Kasumi-1 (cell line): ENCODE data around the gene ZNF43.
"Not testable (repeated sequence)": the region's sequence is repeated elsewhere in the genome, so short reads cannot be mapped to it uniquely, and the experiment has no call there.

ENCODE experiments used
- DNase-seq, 2 experiments: peaks; one replicate each; lab custom pipeline; 2025; lab: John Stamatoyannopoulos, UW

The ZNF43 gene

GRCh38 chr19:21835810-21836444, at the start of gene ZNF43:
Gene ZNF43, minus strand, starts transcription at chr19:21836182. Its CDS starts 144 bp downstream, at chr19:21836038.
- DNase-seq = no peak

DNA sequence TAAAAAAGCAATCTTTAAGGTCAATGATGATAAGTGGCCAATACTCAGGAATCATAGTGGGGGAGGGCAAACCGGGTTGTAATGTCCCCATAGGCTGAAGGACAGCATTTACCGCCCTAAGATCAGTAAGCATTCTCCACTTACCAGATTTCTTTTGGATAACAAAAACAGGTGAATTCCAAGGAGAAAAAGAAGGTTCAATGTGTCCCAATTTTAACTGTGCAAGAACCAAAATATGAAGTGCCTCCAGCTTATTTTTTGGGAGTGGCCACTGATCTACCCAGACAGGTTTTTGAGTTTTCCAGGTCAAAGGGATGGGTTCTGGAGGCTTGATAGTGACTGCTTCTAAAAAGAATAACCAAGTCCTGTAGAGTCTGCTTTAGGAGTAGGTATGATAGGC, 49.5 kb upstream of the ZNF43 start:
- not testable (repeated sequence) for DNase-seq

DNA sequence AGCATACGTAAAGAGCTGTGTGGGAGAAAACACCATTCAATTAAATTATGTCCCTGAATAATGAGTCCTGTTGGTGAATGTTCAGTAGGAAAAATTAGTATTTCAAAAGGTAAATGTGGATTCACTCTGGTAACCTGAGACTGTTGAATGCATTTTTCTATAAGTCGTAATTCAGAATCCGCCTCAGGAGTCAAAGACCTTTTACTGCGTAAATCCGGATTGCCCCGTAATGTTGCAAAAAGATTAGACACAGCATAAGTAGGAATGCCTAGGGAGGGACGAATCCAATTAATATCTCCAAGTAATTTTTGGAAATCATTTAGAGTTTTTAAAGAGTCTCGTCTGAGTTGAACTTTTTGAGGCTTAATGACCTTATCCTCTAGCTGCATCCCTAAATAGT, 48.8 kb upstream of the ZNF43 start:
- DNase-seq = not testable (repeated sequence)

- DNase-seq = no peak
Measured at GRCh38 chr19:21883516-21883915, 47.5 kb upstream of the ZNF43 start.

DNA sequence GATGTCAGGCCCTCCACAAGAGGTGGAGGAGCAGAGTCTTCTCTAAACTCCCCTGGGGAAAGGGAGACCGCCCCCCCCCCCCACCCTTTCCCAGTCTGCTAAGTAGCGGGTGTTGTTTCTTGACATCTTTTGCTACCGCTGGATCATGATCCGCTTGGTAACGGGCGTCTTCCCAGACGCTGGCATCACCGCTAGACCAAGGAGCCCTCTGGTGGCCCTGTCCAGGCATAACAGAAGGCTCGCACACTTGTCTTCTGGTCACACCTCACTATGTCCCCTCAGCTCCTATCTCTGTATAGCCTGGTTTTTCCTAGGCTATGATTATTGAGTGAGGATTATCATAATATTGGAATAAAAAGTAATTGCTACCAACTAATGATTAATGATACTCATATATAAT, 44.8 kb upstream of the ZNF43 start:
- not testable (repeated sequence) for DNase-seq

DNA sequence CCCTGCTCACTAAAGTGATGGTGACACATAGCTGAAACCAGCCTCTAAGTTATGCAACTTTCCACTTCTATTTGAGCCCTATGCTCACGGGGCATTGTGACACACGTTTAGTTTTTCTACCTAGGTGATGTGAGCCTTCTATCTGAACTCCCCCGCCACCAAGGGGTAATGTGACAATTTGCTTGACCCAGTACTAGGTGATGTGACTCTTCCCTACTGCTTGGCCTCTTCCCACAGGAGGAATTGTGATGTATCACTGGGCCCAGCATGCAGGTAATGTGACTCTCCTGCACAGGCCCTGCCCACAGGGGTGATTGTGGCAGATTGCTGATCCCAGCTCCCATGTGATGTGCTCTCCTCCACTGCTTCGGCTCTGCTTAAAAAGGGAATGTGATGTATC, 42.7 kb upstream of the ZNF43 start:
- DNase-seq = no peak

DNA sequence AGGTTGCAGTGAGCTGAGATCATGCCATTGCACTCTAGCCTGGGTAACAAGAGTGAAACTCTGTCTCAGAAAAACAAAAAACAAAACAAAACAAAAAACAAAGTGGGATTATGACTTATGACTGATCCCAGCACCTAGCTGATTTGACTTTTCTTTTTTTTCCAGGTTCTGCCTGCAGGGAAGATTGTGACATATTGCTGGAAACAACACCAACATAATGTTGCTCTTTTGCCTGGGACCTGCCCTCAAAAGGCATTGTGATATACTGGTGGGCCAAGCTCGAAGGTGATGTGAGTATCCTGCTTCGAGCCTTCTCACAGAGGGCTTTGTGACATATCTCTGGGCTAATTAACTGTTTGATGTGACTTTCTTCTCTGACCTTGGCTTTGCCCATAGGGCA, 42.0 kb upstream of the ZNF43 start:
- DNase-seq = no peak

DNA sequence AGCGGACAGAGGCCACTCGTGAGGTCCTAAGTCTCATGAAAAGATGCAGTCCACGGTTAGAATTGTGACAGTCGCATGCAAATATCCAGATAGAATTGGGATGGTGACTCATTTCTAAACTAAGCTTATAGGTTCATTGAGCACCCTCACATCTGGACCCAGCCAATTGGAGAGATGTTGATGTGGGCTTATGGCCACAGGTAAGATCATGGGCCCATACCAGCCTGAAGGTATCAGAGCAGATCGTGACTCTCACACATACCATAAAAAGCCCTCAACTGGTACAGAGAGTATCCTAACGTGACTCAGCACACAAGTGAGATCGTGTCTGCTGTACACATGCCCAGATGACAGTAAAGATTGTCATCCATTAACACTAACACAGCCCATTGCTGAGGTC, 40.6 kb upstream of the ZNF43 start:
- not testable (repeated sequence) for DNase-seq

DNA sequence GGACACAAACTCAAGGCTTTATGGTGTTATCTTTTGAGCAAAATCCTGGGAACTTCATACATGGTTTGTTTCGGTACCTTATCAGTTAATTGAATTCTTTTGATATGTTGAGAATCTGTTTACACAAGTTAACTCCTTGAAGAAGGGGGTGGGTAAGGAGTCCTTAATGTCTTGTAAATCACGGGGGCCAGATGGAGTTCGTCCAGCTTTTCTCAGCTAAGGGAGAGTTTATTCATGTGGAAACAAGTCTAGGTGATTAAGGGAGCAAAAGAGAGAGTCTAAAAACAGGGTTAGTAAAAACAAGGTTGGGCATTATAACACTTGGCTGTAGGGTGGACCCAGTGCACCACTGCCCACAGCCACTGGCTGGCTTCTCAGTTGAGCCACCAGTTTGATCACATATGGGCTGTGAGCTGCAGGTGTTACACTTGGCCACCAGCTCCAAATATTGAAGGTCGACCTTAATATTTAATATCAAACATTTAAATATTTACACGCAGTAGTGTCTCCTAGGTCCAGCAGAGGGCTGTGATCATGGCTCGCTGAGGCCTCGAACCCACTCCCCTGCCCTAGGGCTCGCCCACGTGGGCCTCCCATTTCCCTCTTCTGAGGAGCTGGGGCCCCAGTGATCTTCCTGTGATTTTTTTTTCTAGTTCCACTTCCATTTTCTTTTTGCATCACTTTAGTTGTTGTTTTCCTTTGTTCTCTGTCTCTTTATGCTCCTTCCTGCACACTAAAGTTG, 21.0 kb upstream of the ZNF43 start:
- no peak for DNase-seq

GRCh38 chr19:21851596-21852345, 15.8 kb upstream of the ZNF43 start:
- no peak for DNase-seq

- DNase-seq = no peak
Measured at GRCh38 chr19:21850656-21851255, 14.8 kb upstream of the ZNF43 start.

DNA sequence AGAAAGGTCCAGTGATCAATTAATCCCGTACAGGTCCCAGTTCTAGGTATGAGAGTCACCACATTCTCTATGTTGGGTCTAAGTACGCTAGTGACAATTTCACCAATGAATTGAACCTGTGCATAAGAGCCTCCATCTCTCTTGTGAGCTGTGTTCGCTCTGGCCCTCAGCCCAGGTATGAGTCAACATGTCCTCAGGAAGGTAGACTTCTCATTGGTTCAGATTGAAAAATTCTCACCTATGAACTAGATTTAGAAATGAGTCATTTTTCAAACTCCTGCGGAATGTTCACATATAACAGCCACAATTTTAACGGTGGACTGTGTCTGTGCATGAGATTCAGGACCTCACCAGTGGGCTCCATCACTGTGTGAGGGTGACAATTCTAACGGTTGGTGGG, 12.7 kb upstream of the ZNF43 start:
- no peak for DNase-seq

- no peak for DNase-seq
Measured at GRCh38 chr19:21843081-21843480, 7.1 kb upstream of the ZNF43 start.

- DNase-seq = no peak
Measured at GRCh38 chr19:21841488-21842097, 5.6 kb upstream of the ZNF43 start.

- DNase-seq = no peak
Measured at GRCh38 chr19:21841081-21841480, 5.1 kb upstream of the ZNF43 start.

DNA sequence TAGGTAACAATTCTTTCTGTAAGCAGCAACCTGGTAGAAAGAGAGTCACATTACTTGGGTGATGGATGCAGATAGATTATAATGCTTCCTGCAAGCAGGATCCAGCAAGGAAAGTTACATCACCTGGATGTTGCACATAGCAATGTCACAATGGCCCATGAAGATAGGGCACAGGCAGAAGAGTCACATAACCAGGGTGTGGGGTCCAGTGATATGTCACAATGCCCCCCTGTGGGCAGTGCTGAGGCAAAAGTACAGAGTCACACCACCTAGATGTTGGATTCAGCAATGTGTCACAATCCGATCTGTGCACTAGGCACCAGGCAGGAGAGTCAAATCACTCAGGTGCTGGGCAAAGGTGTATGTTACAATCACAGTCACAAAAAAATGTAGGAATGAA, 4.0 kb upstream of the ZNF43 start:
- no peak for DNase-seq

GRCh38 chr19:21838646-21839045, 2.7 kb upstream of the ZNF43 start:
- no peak for DNase-seq

GRCh38 chr19:21835429-21835809, 563 bp downstream of the ZNF43 start:
- DNase-seq = no peak

DNA sequence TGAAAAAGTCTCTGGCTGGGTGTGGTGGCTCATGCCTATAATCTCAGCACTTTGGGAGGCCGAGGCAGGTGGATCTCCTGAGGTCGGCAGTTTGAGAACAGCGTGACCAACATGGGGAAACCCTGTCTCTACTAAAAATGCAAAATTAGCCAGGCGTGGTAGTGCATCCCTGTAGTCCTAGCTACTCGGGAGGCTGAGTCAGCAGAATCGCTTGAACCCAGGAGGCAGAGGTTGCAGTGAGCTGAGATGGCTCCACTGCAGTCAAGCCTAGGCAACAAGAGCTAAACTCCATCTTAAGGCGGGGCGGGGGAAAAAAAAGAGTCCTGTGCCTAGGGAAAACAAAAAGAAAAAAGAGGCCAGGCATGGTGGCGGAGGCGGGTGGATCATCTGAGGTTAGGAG, 2.2 kb downstream of the ZNF43 start:
- DNase-seq = no peak

DNA sequence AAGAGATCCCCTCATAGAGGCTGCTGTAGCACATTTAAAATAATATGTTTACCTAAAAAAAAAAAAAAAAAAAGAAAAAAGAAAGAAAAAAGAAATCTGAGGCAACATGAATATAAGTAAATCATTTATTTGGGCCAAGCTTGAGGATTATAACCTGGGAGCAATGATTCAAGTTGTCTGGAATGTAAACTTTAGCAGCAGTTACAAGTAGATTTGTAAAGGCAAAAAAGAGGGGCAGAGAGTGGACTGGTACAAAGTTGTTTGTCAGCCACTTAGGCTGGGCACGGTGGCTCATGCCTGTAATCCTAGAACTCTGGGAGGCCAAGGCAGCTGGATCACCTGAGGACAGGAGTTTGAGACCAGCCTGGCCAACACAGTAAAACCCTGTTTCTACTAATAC, 11.3 kb downstream of the ZNF43 start:
- DNase-seq = no peak

GRCh38 chr19:21823224-21823623, 12.8 kb downstream of the ZNF43 start:
- DNase-seq = no peak

DNA sequence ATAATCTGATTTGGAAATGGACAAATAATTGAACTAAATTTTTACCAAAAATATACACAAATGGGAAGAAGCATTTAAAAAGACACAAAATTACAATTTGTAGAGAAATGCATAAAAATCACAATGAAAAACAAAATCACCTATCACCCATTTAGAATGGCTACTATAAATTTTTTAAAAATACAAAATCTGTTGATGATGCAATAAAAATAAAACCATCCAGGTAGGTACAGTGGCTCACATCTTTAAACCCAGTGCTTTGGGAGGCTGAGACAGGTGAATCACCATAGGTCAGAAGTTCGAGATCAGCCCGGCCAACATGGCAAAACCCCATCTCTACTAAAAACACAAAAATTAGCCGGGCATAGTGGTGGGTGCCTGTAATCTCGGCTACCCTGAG, 23.5 kb downstream of the ZNF43 start:
- no peak for DNase-seq
